Hepatocyte (in vitro differentiated cells): ENCODE data around the gene HOXA1.

ENCODE experiments used
- CTCF ChIP-seq: fragments of 200-600 bp; sonication (generic); IDR thresholded peaks from 2 replicates; pipeline ENCODE4 v1.5.1; 2016; ENCODE audit warnings: antibody characterized with exemption, mild to moderate bottlenecking; ENCODE audit not compliant: poor library complexity
- EZH2 ChIP-seq: fragments of 200-600 bp; sonication (generic); IDR thresholded peaks from 2 replicates; pipeline ENCODE4 v1.6.1; 2016; ENCODE audit warnings: antibody characterized with exemption, mild to moderate bottlenecking, borderline replicate concordance

GRCh38 chr7:27078616-27079233 lies 17.1 kb downstream of the HOXA1 start:
- no peak for TF ChIP-seq CTCF
- no peak for TF ChIP-seq EZH2
